Neural progenitor cell (in vitro differentiated cells): ENCODE measurements around the gene ATP6V0E2. TPM values are rescaled to one million over a fixed set of nuclear protein-coding genes. Genes with fewer than 3 reads are reported as not detected.

Source experiments
- DNase-seq: peaks from one replicate; pipeline ENCODE4 v3.0.0-alpha.2; 2016; ENCODE audit warnings: low spot score
- H2AFZ ChIP-seq: fragments of 200-600 bp; sonication (generic); replicated peaks from 2 replicates; pipeline ENCODE4 v1.6.1; 2016; ENCODE audit warnings: antibody characterized with exemption
- H3F3A ChIP-seq: fragments of 200-600 bp; sonication (generic); 2 replicates; pipeline ENCODE4 v1.6.1; 2016; ENCODE audit warnings: antibody characterized with exemption, low read depth
- H3K27ac ChIP-seq: fragments of 200-600 bp; sonication (generic); 2 replicates; pipeline ENCODE4 v1.5.1; 2016; ENCODE audit warnings: mild to moderate bottlenecking
- H3K27me3 ChIP-seq: fragments of 200-600 bp; sonication (generic); 2 replicates; pipeline ENCODE4 v1.6.1; 2016; ENCODE audit warnings: mild to moderate bottlenecking, moderate library complexity
- H3K36me3 ChIP-seq: fragments of 200-600 bp; sonication (generic); 2 replicates; pipeline ENCODE4 v1.5.1; 2016
- H3K4me1 ChIP-seq: fragments of 200-600 bp; sonication (generic); 2 replicates; pipeline ENCODE4 v1.6.1; 2016; ENCODE audit warnings: mixed run types
- H3K4me2 ChIP-seq: fragments of 200-600 bp; sonication (generic); 2 replicates; pipeline ENCODE4 v1.6.1; 2016
- H3K4me3 ChIP-seq: fragments of 200-600 bp; sonication (generic); 2 replicates; pipeline ENCODE4 v1.5.1; 2016
- H3K79me2 ChIP-seq: fragments of 200-600 bp; sonication (generic); 2 replicates; pipeline ENCODE4 v1.6.1; 2016; ENCODE audit warnings: low read depth
- H3K9ac ChIP-seq: fragments of 200-600 bp; sonication (generic); 2 replicates; pipeline ENCODE4 v1.6.1; 2016
- H3K9me3 ChIP-seq: fragments of 200-600 bp; sonication (generic); 2 replicates; pipeline ENCODE4 v1.5.1; 2016; ENCODE audit warnings: low read depth
- H4K20me1 ChIP-seq: fragments of 200-600 bp; sonication (generic); 2 replicates; pipeline ENCODE4 v1.6.1; 2016; ENCODE audit warnings: low read depth
- H3K27ac Mint-ChIP-seq: 3 replicates; pipeline ENCODE4 v1.8.0; 2021; ENCODE audit warnings: mixed read lengths
- H3K27me3 Mint-ChIP-seq: 2 replicates; pipeline ENCODE4 v1.8.0; 2022; ENCODE audit warnings: low read depth, mild to moderate bottlenecking, inconsistent platforms, moderate library complexity, mixed read lengths; ENCODE audit not compliant: insufficient read depth
- H3K36me3 Mint-ChIP-seq: 3 replicates; pipeline ENCODE4 v1.8.0; 2021; ENCODE audit warnings: mixed read lengths
- H3K4me1 Mint-ChIP-seq: 3 replicates; pipeline ENCODE4 v1.8.0; 2021; ENCODE audit warnings: mixed read lengths
- H3K4me3 Mint-ChIP-seq: 3 replicates; pipeline ENCODE4 v1.8.0; 2021; ENCODE audit warnings: mild to moderate bottlenecking, moderate library complexity, mixed read lengths
- H3K9me3 Mint-ChIP-seq: 3 replicates; pipeline ENCODE4 v1.8.0; 2020; ENCODE audit warnings: mixed read lengths
- EZH2 ChIP-seq: fragments of 200-600 bp; sonication (generic); IDR thresholded peaks from 2 replicates; pipeline ENCODE4 v1.6.1; 2017; ENCODE audit warnings: antibody characterized with exemption, mild to moderate bottlenecking, moderate library complexity
- EZH2phosphoT487 ChIP-seq: fragments of 200-600 bp; sonication (generic); IDR thresholded peaks from 2 replicates; pipeline ENCODE4 v1.6.1; 2017; ENCODE audit warnings: antibody characterized with exemption
- total RNA-seq: library from RNA; depleted of rRNA; stranded (reverse); fragments of >200 nt; gene quantifications from 2 replicates; pipeline ENCODE4 v1.2.3, GENCODE V29; 2015; ENCODE audit warnings: low replicate concordance
- TF ChIP-seq, protein P1 (sequence below): fragments of 200-600 bp; sonication (generic); IDR thresholded peaks from 2 replicates; pipeline ENCODE4 v1.5.1; 2017; ENCODE audit warnings: antibody characterized with exemption, mild to moderate bottlenecking

The ATP6V0E2 gene
- total RNA-seq, 1 donor from 2014 or later: 14.6 TPM

DNA sequence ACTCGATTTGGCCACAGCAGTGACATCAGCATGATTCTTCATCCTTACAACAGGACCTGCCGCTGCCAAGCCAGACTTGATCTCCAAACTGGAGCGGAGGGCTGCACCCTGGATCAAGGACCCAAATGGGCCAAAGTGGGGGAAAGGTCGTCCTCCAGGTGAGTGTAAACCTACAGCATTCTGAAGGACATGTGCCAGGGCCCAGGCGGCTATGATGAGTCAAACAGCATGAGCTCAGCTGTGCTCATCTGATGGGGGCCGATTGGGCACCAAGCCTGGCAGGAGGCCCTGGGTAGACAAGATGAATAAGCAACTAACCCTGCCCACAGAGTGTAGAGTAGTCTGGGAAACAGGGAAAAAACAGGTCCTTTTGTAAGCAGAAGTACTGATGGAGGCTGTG, 14.4 kb upstream of the ATP6V0E2 start:
- H3K36me3 Mint-ChIP-seq: peaks cover 16% of the 10 kb centered on the region
- no peaks in the 10 kb centered on the region for H3K9me3 Mint-ChIP-seq
- Histone ChIP-seq H3K9me3 (no peaks in the 10 kb centered on the region), H3K27me3 (no peaks in the 10 kb centered on the region), H3K4me1 (peaks cover 14% of the 10 kb centered on the region), H3K79me2 (no peaks in the 10 kb centered on the region), H3K4me2 (no peak overlapping the region), H3K4me3 (no peak overlapping the region), H2AFZ (no peak overlapping the region), H3K36me3 (no peaks in the 10 kb centered on the region), H4K20me1 (no peaks in the 10 kb centered on the region), H3F3A (peaks cover 11% of the 10 kb centered on the region), H3K27ac (no peak overlapping the region), H3K9ac (no peak overlapping the region)
- TF ChIP-seq, protein P1, sequence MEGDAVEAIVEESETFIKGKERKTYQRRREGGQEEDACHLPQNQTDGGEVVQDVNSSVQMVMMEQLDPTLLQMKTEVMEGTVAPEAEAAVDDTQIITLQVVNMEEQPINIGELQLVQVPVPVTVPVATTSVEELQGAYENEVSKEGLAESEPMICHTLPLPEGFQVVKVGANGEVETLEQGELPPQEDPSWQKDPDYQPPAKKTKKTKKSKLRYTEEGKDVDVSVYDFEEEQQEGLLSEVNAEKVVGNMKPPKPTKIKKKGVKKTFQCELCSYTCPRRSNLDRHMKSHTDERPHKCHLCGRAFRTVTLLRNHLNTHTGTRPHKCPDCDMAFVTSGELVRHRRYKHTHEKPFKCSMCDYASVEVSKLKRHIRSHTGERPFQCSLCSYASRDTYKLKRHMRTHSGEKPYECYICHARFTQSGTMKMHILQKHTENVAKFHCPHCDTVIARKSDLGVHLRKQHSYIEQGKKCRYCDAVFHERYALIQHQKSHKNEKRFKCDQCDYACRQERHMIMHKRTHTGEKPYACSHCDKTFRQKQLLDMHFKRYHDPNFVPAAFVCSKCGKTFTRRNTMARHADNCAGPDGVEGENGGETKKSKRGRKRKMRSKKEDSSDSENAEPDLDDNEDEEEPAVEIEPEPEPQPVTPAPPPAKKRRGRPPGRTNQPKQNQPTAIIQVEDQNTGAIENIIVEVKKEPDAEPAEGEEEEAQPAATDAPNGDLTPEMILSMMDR: no peak
- TF ChIP-seq EZH2 (no peak), EZH2phosphoT487 (no peak)
- no peak for DNase-seq
- H3K4me1 Mint-ChIP-seq: peaks cover 23% of the 10 kb centered on the region
- H3K27ac Mint-ChIP-seq: no peak overlapping the region
- no peak overlapping the region for H3K4me3 Mint-ChIP-seq
- peaks cover 2% of the 10 kb centered on the region for H3K27me3 Mint-ChIP-seq

DNA sequence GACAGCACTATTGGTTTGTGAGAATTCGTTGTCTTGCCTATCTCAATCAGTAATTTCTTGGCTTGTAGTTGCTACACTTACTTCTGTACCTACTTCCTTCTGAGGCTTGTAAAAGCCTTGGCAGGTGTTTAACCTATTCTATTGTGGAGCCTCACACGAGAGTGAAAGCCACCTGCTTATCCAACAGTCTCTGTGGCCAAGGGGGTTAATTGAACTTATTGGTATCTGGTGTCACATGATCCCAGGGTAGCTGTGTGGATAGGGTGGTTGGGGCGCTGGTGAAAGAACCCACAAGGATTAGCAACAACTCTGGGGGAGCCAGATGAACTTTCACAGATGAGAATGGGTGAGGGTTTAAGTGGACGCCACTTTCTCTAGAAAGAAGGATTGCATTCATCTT, 13.9 kb upstream of the ATP6V0E2 start:
- Histone ChIP-seq H3F3A (peaks cover 5% of the 10 kb centered on the region), H4K20me1 (no peaks in the 10 kb centered on the region), H3K9ac (no peak overlapping the region), H3K4me3 (no peak overlapping the region), H3K4me1 (peaks cover 9% of the 10 kb centered on the region), H3K27ac (no peak overlapping the region), H3K9me3 (no peaks in the 10 kb centered on the region), H3K79me2 (no peaks in the 10 kb centered on the region), H3K27me3 (no peaks in the 10 kb centered on the region), H3K36me3 (no peaks in the 10 kb centered on the region), H3K4me2 (no peak overlapping the region), H2AFZ (no peak overlapping the region)
- Mint-ChIP-seq H3K4me1 (peaks cover 18% of the 10 kb centered on the region), H3K4me3 (no peak overlapping the region), H3K27me3 (peaks cover 2% of the 10 kb centered on the region), H3K9me3 (no peaks in the 10 kb centered on the region), H3K36me3 (peaks cover 16% of the 10 kb centered on the region), H3K27ac (no peak overlapping the region)
- TF ChIP-seq EZH2phosphoT487 (no peak), EZH2 (no peak)
- TF ChIP-seq, protein P1: no peak
- DNase-seq: no peak

DNA sequence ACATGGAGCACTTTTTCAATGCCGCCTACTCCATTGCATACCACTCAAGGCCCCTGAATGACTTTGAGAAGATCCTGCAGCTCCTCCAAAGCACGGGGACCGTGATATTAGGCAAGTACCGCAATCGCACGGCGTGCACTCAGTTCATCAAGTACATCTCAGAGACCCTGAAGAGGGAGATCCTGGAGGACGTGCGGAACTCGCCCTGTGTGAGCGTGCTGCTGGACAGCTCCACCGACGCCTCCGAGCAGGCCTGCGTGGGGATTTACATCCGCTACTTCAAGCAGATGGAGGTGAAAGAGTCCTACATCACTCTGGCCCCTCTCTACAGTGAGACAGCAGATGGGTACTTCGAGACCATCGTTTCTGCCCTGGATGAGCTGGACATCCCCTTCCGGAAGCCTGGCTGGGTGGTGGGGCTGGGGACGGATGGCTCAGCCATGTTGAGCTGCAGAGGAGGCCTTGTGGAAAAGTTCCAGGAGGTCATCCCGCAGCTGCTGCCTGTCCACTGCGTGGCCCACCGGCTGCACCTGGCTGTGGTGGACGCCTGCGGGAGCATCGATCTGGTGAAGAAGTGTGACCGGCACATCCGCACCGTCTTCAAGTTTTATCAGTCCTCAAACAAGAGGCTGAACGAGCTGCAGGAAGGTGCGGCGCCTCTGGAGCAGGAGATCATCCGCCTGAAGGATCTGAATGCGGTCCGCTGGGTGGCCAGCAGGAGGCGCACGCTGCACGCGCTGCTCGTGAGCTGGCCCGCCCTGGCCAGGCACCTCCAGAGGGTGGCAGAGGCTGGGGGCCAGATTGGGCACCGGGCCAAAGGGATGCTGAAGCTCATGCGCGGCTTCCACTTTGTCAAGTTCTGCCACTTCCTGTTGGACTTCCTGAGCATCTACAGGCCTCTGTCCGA, 12.7 kb upstream of the ATP6V0E2 start:
- H3K27ac ChIP-seq: no peak overlapping the region
- H4K20me1 ChIP-seq: no peaks in the 10 kb centered on the region
- DNase-seq: peak; percentile 71
- no peaks in the 10 kb centered on the region for H3F3A ChIP-seq
- no peak for TF ChIP-seq EZH2phosphoT487
- TF ChIP-seq, protein P1: peak; percentile 87
- TF ChIP-seq EZH2: no peak
- no peak overlapping the region for H3K9ac ChIP-seq
- no peaks in the 10 kb centered on the region for H3K9me3 Mint-ChIP-seq
- no peaks in the 10 kb centered on the region for H3K9me3 ChIP-seq
- H3K4me3 ChIP-seq: no peak overlapping the region
- no peak overlapping the region for H3K4me2 ChIP-seq
- no peaks in the 10 kb centered on the region for H3K36me3 ChIP-seq
- peaks cover 16% of the 10 kb centered on the region for H3K36me3 Mint-ChIP-seq
- peaks cover 2% of the 10 kb centered on the region for H3K27me3 Mint-ChIP-seq
- H3K4me1 Mint-ChIP-seq: peaks cover 6% of the 10 kb centered on the region
- H3K27ac Mint-ChIP-seq: no peak overlapping the region
- no peaks in the 10 kb centered on the region for H3K79me2 ChIP-seq
- H3K4me1 ChIP-seq: no peaks in the 10 kb centered on the region
- no peaks in the 10 kb centered on the region for H3K27me3 ChIP-seq
- H2AFZ ChIP-seq: no peak overlapping the region
- no peak overlapping the region for H3K4me3 Mint-ChIP-seq
